ENCODE results near the gene TRIM50. TPM values are rescaled to one million over a fixed set of nuclear protein-coding genes. Genes with fewer than 3 reads are reported as not detected.

Gene TRIM50
- total and polyA plus RNA-seq, 2 of the 4 experiments (the other 2 are of a cell fraction) = not detected

DNA sequence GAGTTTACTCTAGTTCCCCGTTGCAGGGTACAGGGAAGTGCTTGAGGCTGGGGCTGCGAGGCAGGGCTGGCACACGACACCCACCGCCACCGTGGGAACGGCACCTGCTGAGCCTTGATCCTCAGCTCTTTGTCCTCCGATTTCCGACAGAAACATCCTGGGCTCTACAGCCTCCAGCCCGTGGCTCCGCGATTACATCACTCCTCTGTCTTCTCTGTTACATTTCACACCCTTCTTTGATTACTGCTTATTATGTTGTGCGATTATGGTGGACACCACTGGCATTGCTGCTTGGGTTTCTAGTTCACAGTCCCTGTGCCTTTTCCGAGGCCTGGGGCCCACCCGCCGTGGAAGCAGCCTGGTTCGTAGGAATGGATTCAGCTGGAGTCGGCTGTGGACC, 26.9 kb upstream of the TRIM50 start:
- no peak overlapping the region for H2AFZ ChIP-seq (replicated peaks; ENCODE audit: low read length, poor library complexity)
- peaks cover 4% of the 10 kb centered on the region; the same call in 1 of the 2 replicates for H3K4me1 ChIP-seq (ENCODE audit: control insufficient read depth, insufficient read depth, low read length)
- H2AK5ac ChIP-seq (ENCODE audit: low read depth, low read length) = no peak overlapping the region
- H4K8ac ChIP-seq (ENCODE audit: low read depth in 2 of 2, low read length in 2 of 2) = no peak overlapping the region
- H3K9me3 ChIP-seq (ENCODE audit: control insufficient read depth, insufficient read depth, low read length) = peaks cover 9% of the 10 kb centered on the region
- no peak overlapping the region for H3K9ac ChIP-seq (ENCODE audit: low read depth, low read length)
- no peak overlapping the region for H3K4ac ChIP-seq (ENCODE audit: low read depth, low read length)
- no peak overlapping the region for H3K27ac ChIP-seq (ENCODE audit: insufficient read depth, low read length)
- H2BK15ac ChIP-seq (ENCODE audit: low read depth, low read length) = no peak overlapping the region
- H3K18ac ChIP-seq (ENCODE audit: low read depth, low read length) = no peak overlapping the region
- H3K4me3 ChIP-seq (ENCODE audit: insufficient read depth, low read depth, low read length) = no peak overlapping the region
- no peaks in the 10 kb centered on the region for H3K79me1 ChIP-seq (ENCODE audit: low read depth in 1 of 2, low read length in 2 of 2)
- CTCF ChIA-PET = no interaction called here
- H2BK5ac ChIP-seq (ENCODE audit: low read depth, low read length, poor library complexity, severe bottlenecking) = no peak overlapping the region
- H4K5ac ChIP-seq (ENCODE audit: low read depth, low read length) = no peak overlapping the region
- no peak overlapping the region for H2BK20ac ChIP-seq (ENCODE audit: low read depth, low read length)
- H3K4me2 ChIP-seq (ENCODE audit: low read depth, low read length) = no peak overlapping the region
- no peak overlapping the region for H4K91ac ChIP-seq (ENCODE audit: insufficient read depth, low read depth, low read length)
- H3K23ac ChIP-seq (ENCODE audit: low read depth, low read length) = no peak overlapping the region
- no peak overlapping the region for H3K56ac ChIP-seq (ENCODE audit: extremely low read depth, insufficient read depth, low read length)
- H2AK9ac ChIP-seq (replicated peaks; ENCODE audit: low read depth, low read length, poor library complexity) = no peak overlapping the region
- no TSS peak for BruUV-seq (replicated peaks)
- H3K36me3 ChIP-seq (ENCODE audit: control insufficient read depth, insufficient read depth, low read length) = no peaks in the 10 kb centered on the region
- H2BK120ac ChIP-seq (ENCODE audit: low read depth, low read length) = no peak overlapping the region
- DNase-seq = no peak
- TF ChIP-seq MAFK (IDR thresholded peaks at IDR 0.05; ENCODE audit: low read depth, low read length) (no peak), NFE2L2 (IDR thresholded peaks at IDR 0.05; ENCODE audit: low read depth, low read length) (no peak), CEBPB (IDR thresholded peaks at IDR 0.05; ENCODE audit: low read depth, low read length) (no peak), BHLHE40 (IDR thresholded peaks at IDR 0.05; ENCODE audit: low read depth, low read length) (no peak), MAZ (IDR thresholded peaks at IDR 0.05; ENCODE audit: borderline replicate concordance, low read depth, low read length) (no peak), CHD1 (IDR thresholded peaks at IDR 0.05; ENCODE audit: low read depth, low read length) (no peak), RFX5 (IDR thresholded peaks at IDR 0.05; ENCODE audit: low read depth, low read length) (no peak), POLR2A (IDR thresholded peaks at IDR 0.05; ENCODE audit: low read depth, low read length) (no peak), FOS (IDR thresholded peaks at IDR 0.05; ENCODE audit: low read depth, low read length) (no peak), SMC3 (IDR thresholded peaks at IDR 0.05; ENCODE audit: low read depth, low read length) (no peak), RCOR1 (IDR thresholded peaks at IDR 0.05; ENCODE audit: insufficient replicate concordance, low read length) (no peak), RAD21 (IDR thresholded peaks at IDR 0.05; ENCODE audit: low read length) (no peak), MXI1 (IDR thresholded peaks at IDR 0.05; ENCODE audit: borderline replicate concordance, low read depth, low read length) (no peak)
- TF ChIP-seq, protein P1, sequence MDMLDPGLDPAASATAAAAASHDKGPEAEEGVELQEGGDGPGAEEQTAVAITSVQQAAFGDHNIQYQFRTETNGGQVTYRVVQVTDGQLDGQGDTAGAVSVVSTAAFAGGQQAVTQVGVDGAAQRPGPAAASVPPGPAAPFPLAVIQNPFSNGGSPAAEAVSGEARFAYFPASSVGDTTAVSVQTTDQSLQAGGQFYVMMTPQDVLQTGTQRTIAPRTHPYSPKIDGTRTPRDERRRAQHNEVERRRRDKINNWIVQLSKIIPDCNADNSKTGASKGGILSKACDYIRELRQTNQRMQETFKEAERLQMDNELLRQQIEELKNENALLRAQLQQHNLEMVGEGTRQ (IDR thresholded peaks at IDR 0.05; ENCODE audit: low read depth, low read length) = no peak
- TF ChIP-seq, protein P2, sequence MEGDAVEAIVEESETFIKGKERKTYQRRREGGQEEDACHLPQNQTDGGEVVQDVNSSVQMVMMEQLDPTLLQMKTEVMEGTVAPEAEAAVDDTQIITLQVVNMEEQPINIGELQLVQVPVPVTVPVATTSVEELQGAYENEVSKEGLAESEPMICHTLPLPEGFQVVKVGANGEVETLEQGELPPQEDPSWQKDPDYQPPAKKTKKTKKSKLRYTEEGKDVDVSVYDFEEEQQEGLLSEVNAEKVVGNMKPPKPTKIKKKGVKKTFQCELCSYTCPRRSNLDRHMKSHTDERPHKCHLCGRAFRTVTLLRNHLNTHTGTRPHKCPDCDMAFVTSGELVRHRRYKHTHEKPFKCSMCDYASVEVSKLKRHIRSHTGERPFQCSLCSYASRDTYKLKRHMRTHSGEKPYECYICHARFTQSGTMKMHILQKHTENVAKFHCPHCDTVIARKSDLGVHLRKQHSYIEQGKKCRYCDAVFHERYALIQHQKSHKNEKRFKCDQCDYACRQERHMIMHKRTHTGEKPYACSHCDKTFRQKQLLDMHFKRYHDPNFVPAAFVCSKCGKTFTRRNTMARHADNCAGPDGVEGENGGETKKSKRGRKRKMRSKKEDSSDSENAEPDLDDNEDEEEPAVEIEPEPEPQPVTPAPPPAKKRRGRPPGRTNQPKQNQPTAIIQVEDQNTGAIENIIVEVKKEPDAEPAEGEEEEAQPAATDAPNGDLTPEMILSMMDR (conservative IDR thresholded peaks at IDR 0.05; ENCODE audit: low read depth, low read length) = no peak
- TF ChIP-seq, protein P3, sequence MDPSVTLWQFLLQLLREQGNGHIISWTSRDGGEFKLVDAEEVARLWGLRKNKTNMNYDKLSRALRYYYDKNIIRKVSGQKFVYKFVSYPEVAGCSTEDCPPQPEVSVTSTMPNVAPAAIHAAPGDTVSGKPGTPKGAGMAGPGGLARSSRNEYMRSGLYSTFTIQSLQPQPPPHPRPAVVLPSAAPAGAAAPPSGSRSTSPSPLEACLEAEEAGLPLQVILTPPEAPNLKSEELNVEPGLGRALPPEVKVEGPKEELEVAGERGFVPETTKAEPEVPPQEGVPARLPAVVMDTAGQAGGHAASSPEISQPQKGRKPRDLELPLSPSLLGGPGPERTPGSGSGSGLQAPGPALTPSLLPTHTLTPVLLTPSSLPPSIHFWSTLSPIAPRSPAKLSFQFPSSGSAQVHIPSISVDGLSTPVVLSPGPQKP (IDR thresholded peaks at IDR 0.05; ENCODE audit: borderline replicate concordance, low read depth, low read length) = no peak
- no peak for ATAC-seq (ENCODE audit: low read depth)
- in situ Hi-C loops (cut with MboI; ENCODE audit: low sequenced_read_pairs) = no loop called here
- intact Hi-C loops (cut with micrococcal nuclease) = loop anchor here (5.0 kb wide), 2 partner anchors 32 to 72 kb away; no protein-coding TSS in a partner anchor
- dilution Hi-C loops (cut with HindIII; ENCODE audit: low sequenced_read_pairs, unreplicated experiment) = no loop called here
- POLR2A ChIA-PET (ENCODE audit: unreplicated experiment) = no interaction called here
- H3K14ac ChIP-seq (replicated peaks; ENCODE audit: low read depth, low read length) = no peak overlapping the region
- H3K9me1 ChIP-seq (ENCODE audit: insufficient read depth, low read length) = peaks cover 4% of the 10 kb centered on the region; the same call in 1 of the 2 replicates
- 77% methylated on average over 8 of the region's 17 CpGs; no CpG with 5 or more reads in 1 of the 2 experiments for WGBS, 2 experiments (ENCODE audit: extremely low coverage in 2 of 2, insufficient read length in 1 of 2)
- no peaks in the 10 kb centered on the region for H4K20me1 ChIP-seq (ENCODE audit: insufficient read depth, low read length)
- H3K27me3 ChIP-seq (ENCODE audit: control insufficient read depth, insufficient read depth, low read length) = peaks cover 4% of the 10 kb centered on the region
